Trophoblast cell (in vitro differentiated cells and primary cell): ENCODE data around the gene SLC30A10.
"Not testable (repeated sequence)": the region's sequence is repeated elsewhere in the genome, so short reads cannot be mapped to it uniquely, and the experiment has no call there.

ENCODE experiments used
- DNase-seq, 2 donors: peaks; one replicate each; pipeline ENCODE4 v3.0.0-alpha.2; 2016
- H2AFZ ChIP-seq: 2 replicates; pipeline ENCODE4 v1.6.1; 2013; ENCODE audit warnings: low read length, moderate library complexity, mild to moderate bottlenecking; ENCODE audit not compliant: insufficient read depth, poor library complexity
- H2AK5ac ChIP-seq: 2 replicates; pipeline ENCODE4 v1.6.1; 2013; ENCODE audit warnings: mild to moderate bottlenecking, low read length
- H2BK120ac ChIP-seq: 2 replicates; pipeline ENCODE4 v1.6.1; 2013; ENCODE audit warnings: low read length, mild to moderate bottlenecking, moderate library complexity; ENCODE audit not compliant: insufficient read depth, poor library complexity
- H2BK12ac ChIP-seq: 2 replicates; pipeline ENCODE4 v1.6.1; 2013; ENCODE audit warnings: mild to moderate bottlenecking, low read length, moderate library complexity
- H2BK5ac ChIP-seq: 2 replicates; pipeline ENCODE4 v1.6.1; 2013; ENCODE audit warnings: low read length, low read depth, moderate library complexity, mild to moderate bottlenecking; ENCODE audit not compliant: poor library complexity
- H3K14ac ChIP-seq: 2 replicates; pipeline ENCODE4 v1.6.1; 2013; ENCODE audit warnings: mild to moderate bottlenecking, low read length
- H3K18ac ChIP-seq: 2 replicates; pipeline ENCODE4 v1.6.1; 2013; ENCODE audit warnings: mild to moderate bottlenecking, low read length
- H3K23ac ChIP-seq: 2 replicates; pipeline ENCODE4 v1.6.1; 2013; ENCODE audit warnings: low read length
- H3K27ac ChIP-seq: 2 replicates; pipeline ENCODE4 v1.5.1; 2013; ENCODE audit warnings: low read depth, mild to moderate bottlenecking, inconsistent platforms, low read length, moderate library complexity
- H3K27me3 ChIP-seq: 2 replicates; pipeline ENCODE4 v1.6.1; 2013; ENCODE audit warnings: inconsistent platforms, mild to moderate bottlenecking, low read length, moderate library complexity; ENCODE audit not compliant: insufficient read depth
- H3K36me3 ChIP-seq, 2 experiments: 1 replicate in 1 of 2; 2 replicates in 1 of 2; pipeline ENCODE4 v1.6.1; 2013; ENCODE audit warnings: low read length in 2 of 2, mild to moderate bottlenecking in 2 of 2, moderate library complexity in 1 of 2; ENCODE audit not compliant: insufficient read depth in 2 of 2, control insufficient read depth in 1 of 2
- H3K4ac ChIP-seq: 2 replicates; pipeline ENCODE4 v1.6.1; 2013; ENCODE audit warnings: low read depth, mild to moderate bottlenecking, low read length, moderate library complexity
- H3K4me1 ChIP-seq, 2 experiments: 1 replicate in 1 of 2; 2 replicates in 1 of 2; pipeline ENCODE4 v1.6.1; 2013; ENCODE audit warnings: low read length in 2 of 2, mild to moderate bottlenecking in 2 of 2, moderate library complexity in 1 of 2; ENCODE audit not compliant: insufficient read depth in 2 of 2, control insufficient read depth in 1 of 2
- H3K4me2 ChIP-seq: 2 replicates; pipeline ENCODE4 v1.6.1; 2013; ENCODE audit warnings: inconsistent platforms, mild to moderate bottlenecking, low read length, moderate library complexity
- H3K4me3 ChIP-seq: 2 replicates; pipeline ENCODE4 v1.5.1; 2013; ENCODE audit warnings: mild to moderate bottlenecking, low read depth, low read length, inconsistent platforms
- H3K79me1 ChIP-seq: one replicate; pipeline ENCODE4 v1.6.1; 2013; ENCODE audit warnings: low read length
- H3K79me2 ChIP-seq: 2 replicates; pipeline ENCODE4 v1.6.1; 2013; ENCODE audit warnings: low read length, mild to moderate bottlenecking; ENCODE audit not compliant: control insufficient read depth, insufficient read depth, poor library complexity
- H3K9ac ChIP-seq: 2 replicates; pipeline ENCODE4 v1.6.1; 2013; ENCODE audit warnings: mild to moderate bottlenecking, low read length
- H3K9me3 ChIP-seq: 2 replicates; pipeline ENCODE4 v1.6.1; 2013; ENCODE audit warnings: low read depth, mild to moderate bottlenecking, control low read depth, inconsistent platforms, low read length; ENCODE audit not compliant: insufficient read depth
- H4K12ac ChIP-seq: 2 replicates; pipeline ENCODE4 v1.6.1; 2013; ENCODE audit warnings: low read depth, mild to moderate bottlenecking, low read length, moderate library complexity
- H4K8ac ChIP-seq: 2 replicates; pipeline ENCODE4 v1.6.1; 2013; ENCODE audit warnings: low read depth, mild to moderate bottlenecking, low read length, moderate library complexity
- H4K91ac ChIP-seq: one replicate; pipeline ENCODE4 v1.6.1; 2013; ENCODE audit warnings: low read depth, mild to moderate bottlenecking, low read length, moderate library complexity
- WGBS: extraction: QIAGEN DNeasy Blood & Tissue Kit; methylation state at CpG from one replicate; pipeline ENCODE4 v1.1.7; 2013; ENCODE audit warnings: missing lambda C conversion rate; ENCODE audit not compliant: insufficient read length, insufficient coverage; ENCODE audit errors: extremely low coverage; 5-methylcytosine and 5-hydroxymethylcytosine counted together

SLC30A10 gene

DNA sequence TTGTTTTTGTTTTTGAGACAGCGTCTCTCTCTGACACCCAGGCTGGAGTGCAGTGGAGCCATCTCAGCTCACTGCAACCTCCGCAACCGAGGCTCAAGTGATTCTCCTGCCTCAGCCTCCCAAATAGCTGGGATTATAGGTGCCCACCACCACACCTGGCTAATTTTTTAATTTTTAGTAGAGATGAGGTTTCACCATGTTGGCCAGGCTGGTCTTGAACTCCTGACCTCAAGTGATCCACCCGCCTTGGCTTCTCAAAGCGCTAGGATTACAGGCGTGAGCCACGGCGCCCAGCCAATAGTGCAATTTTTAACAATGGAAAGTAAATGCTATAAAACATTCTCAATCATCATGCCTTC lies 21.8 kb downstream of the SLC30A10 start:
- not testable (repeated sequence) for H3K9ac ChIP-seq, H2AK5ac ChIP-seq, H3K36me3 ChIP-seq, H3K79me2 ChIP-seq, H2BK12ac ChIP-seq, H4K12ac ChIP-seq, H3K18ac ChIP-seq, H3K4ac ChIP-seq, H3K4me3 ChIP-seq, H2BK120ac ChIP-seq, H3K27me3 ChIP-seq, H2AFZ ChIP-seq, H3K9me3 ChIP-seq, H3K79me1 ChIP-seq, H2BK5ac ChIP-seq, H3K14ac ChIP-seq, DNase-seq, H4K8ac ChIP-seq, H3K23ac ChIP-seq, H3K27ac ChIP-seq, H3K4me1 ChIP-seq, H4K91ac ChIP-seq, H3K4me2 ChIP-seq
- no CpG with 5 or more reads among the region's 8 CpGs for WGBS

DNA sequence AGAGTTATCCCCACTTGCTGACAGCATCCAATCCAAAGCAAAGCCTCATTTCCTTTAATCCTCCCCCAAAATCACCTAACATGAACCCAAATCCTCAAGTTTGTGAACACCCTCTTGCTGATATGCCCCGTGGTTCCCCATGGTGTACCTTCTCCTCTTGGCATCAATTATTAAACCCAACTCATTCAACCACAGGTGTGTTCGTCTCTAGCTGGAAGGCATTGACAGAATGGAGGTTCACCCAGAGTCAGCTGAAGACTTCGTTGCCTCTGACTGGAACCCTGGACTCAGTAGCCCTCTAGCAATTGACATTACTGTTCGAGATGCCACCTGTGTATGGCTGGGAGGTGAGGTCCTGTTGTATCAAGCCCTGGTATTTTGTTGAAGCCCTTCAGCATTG lies 22.8 kb downstream of the SLC30A10 start:
- no peak overlapping the region for H2BK5ac ChIP-seq
- H3K9me3 ChIP-seq, result no peaks in the 10 kb centered on the region
- no peak overlapping the region for H3K27ac ChIP-seq
- H3K4me3 ChIP-seq, result no peak overlapping the region
- no peak overlapping the region for H3K23ac ChIP-seq
- no peaks in the 10 kb centered on the region for H3K4me1 ChIP-seq
- H4K91ac ChIP-seq, result no peak overlapping the region
- no peak overlapping the region for H3K4me2 ChIP-seq
- H3K79me1 ChIP-seq, result no peaks in the 10 kb centered on the region
- H4K12ac ChIP-seq, result no peak overlapping the region
- H3K36me3 ChIP-seq, result no peaks in the 10 kb centered on the region
- DNase-seq, result no peak
- no peak overlapping the region for H3K4ac ChIP-seq
- H4K8ac ChIP-seq, result no peak overlapping the region
- H2BK12ac ChIP-seq, result no peak overlapping the region
- no peak overlapping the region for H2AFZ ChIP-seq
- no peak overlapping the region for H3K14ac ChIP-seq
- H2BK120ac ChIP-seq, result no peak overlapping the region
- H3K27me3 ChIP-seq, result no peaks in the 10 kb centered on the region
- WGBS, result no CpG with 5 or more reads among the region's 4 CpGs
- H3K18ac ChIP-seq, result no peak overlapping the region
- H2AK5ac ChIP-seq, result no peak overlapping the region
- no peak overlapping the region for H3K9ac ChIP-seq
- no peaks in the 10 kb centered on the region for H3K79me2 ChIP-seq

DNA sequence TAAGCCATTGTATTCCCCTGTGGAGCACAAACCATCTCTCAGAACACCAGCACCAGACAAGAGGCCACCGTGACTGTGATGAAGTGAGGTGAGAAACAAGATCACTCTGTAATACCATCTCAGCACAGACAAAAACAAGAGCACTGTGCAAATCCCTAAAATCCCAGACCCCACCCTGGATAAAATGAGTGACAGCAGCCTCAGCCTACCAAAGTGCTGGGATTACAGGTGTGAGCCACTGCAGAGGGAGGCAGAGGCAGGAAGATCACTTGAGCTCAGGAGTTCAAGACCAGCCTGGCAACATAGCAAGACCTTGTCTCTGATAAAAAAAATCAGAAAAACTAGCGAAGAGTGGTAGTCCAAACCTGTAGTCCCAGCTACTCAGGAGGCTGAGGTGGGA lies 23.4 kb downstream of the SLC30A10 start:
- H4K8ac ChIP-seq, result no peak overlapping the region
- H3K4me1 ChIP-seq, result no peaks in the 10 kb centered on the region
- no peak overlapping the region for H2BK120ac ChIP-seq
- H3K23ac ChIP-seq, result no peak overlapping the region
- no peak overlapping the region for H3K4me2 ChIP-seq
- H3K9me3 ChIP-seq, result no peaks in the 10 kb centered on the region
- no peak overlapping the region for H3K18ac ChIP-seq
- H3K4ac ChIP-seq, result no peak overlapping the region
- H3K79me2 ChIP-seq, result no peaks in the 10 kb centered on the region
- no peak for DNase-seq
- no peak overlapping the region for H3K4me3 ChIP-seq
- WGBS, result no CpG with 5 or more reads among the region's 2 CpGs
- no peak overlapping the region for H2AFZ ChIP-seq
- H2BK5ac ChIP-seq, result no peak overlapping the region
- H3K27ac ChIP-seq, result no peak overlapping the region
- H2BK12ac ChIP-seq, result no peak overlapping the region
- H3K27me3 ChIP-seq, result no peaks in the 10 kb centered on the region
- no peak overlapping the region for H3K14ac ChIP-seq
- H2AK5ac ChIP-seq, result no peak overlapping the region
- no peak overlapping the region for H4K12ac ChIP-seq
- H3K79me1 ChIP-seq, result no peaks in the 10 kb centered on the region
- H3K9ac ChIP-seq, result no peak overlapping the region
- no peak overlapping the region for H4K91ac ChIP-seq
- H3K36me3 ChIP-seq, result no peaks in the 10 kb centered on the region

DNA sequence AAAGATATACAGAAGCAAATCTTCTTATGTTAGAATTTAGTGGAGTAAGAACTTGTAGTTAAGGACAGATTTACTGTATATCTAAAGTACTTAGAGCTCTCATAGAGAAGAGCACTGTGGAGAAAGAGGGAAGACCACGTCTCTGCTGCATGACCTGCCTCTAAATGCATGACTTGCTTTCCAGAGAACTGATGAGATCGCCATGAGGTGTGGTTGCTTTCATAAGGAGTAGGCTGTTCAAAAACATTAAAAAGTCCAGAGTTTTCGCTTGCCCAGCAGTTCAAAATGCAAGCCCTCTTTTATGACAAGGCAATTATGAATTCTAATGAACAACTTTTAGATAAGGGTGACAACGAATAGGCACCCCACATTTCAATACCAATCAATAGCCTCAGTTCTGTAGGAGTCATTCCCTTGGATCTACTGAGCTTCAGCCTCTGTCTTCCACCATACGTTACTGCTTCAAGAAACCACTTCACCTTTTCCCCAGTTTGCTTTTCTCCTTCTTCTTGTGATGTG lies 24.9 kb downstream of the SLC30A10 start:
- no peak overlapping the region for H3K4me2 ChIP-seq
- H3K79me1 ChIP-seq, result no peaks in the 10 kb centered on the region
- no peak overlapping the region for H4K91ac ChIP-seq
- no peaks in the 10 kb centered on the region for H3K36me3 ChIP-seq
- H3K23ac ChIP-seq, result no peak overlapping the region
- H3K4me3 ChIP-seq, result no peak overlapping the region
- no peak overlapping the region for H3K18ac ChIP-seq
- H3K79me2 ChIP-seq, result no peaks in the 10 kb centered on the region
- no peak overlapping the region for H2BK12ac ChIP-seq
- no CpG with 5 or more reads among the region's 5 CpGs for WGBS
- H2AFZ ChIP-seq, result no peak overlapping the region
- no peak overlapping the region for H2BK5ac ChIP-seq
- H3K4ac ChIP-seq, result no peak overlapping the region
- H4K12ac ChIP-seq, result no peak overlapping the region
- no peaks in the 10 kb centered on the region for H3K9me3 ChIP-seq
- H4K8ac ChIP-seq, result no peak overlapping the region
- H2AK5ac ChIP-seq, result no peak overlapping the region
- H3K14ac ChIP-seq, result no peak overlapping the region
- no peaks in the 10 kb centered on the region for H3K27me3 ChIP-seq
- DNase-seq, result no peak
- H2BK120ac ChIP-seq, result no peak overlapping the region
- H3K27ac ChIP-seq, result no peak overlapping the region
- H3K4me1 ChIP-seq, result no peaks in the 10 kb centered on the region
- no peak overlapping the region for H3K9ac ChIP-seq
